AG09309 (cell line): ENCODE data around the gene LIPF.
A peak's percentile ranks its signal among the peaks of the same experiment; 100 is the strongest.

ENCODE experiments used
- DNase-seq: peaks from one replicate; pipeline ENCODE4 v3.0.0-alpha.2; 2010; ENCODE audit warnings: low read depth
- H3K4me3 ChIP-seq: 2 replicates; pipeline ENCODE4 v1.5.1; 2011; ENCODE audit warnings: mild to moderate bottlenecking, low read depth, low read length, moderate library complexity; ENCODE audit not compliant: control insufficient read depth
- CTCF ChIP-seq: IDR thresholded peaks from 2 replicates; pipeline ENCODE4 v1.5.1; 2011; ENCODE audit warnings: mild to moderate bottlenecking, low read depth, low read length, inconsistent platforms; ENCODE audit not compliant: insufficient read depth, control insufficient read depth; ENCODE audit errors: missing control alignments

Gene LIPF

DNA sequence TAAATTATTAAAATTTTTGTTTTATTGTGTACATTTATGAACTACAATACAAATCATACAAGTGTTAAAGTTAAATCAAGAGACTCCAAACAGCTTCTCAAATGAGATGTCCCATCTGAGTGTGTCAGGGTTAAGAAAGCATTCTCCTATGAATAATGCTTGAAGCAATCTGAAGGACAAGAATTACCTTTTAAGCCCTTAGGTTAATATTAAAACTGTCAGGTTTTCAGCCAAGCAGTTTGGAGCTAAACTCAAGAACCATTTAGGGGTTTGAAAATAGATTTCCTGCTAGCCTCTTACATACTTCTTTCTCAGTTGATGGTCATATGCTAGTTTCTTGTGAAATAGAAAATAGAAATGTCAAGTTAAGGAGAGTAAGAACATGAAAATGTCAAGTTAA lies 39.4 kb upstream of the LIPF start:
- H3K4me3 ChIP-seq: no peak overlapping the region
- TF ChIP-seq CTCF: no peak
- DNase-seq: no peak

DNA sequence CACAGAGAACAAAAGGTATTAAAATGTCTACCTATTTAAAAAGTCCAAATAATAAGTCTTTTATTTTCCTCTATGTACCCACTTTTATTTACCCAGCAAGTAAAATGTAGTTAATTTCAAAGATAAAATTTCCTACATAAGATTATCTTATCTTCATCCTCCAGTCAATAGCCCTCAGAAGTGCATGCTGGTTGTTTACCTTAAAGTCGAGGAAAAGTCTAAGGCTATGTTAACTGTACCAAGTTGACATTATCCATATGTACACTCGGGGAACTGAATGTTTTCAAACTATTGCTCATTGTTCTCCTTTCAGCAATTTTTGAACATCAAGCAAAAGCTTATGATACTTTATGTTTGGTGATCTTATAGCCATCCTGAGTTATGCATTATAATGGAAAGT lies 24.1 kb upstream of the LIPF start:
- TF ChIP-seq CTCF: no peak
- DNase-seq: no peak
- no peak overlapping the region for H3K4me3 ChIP-seq

- no peak for DNase-seq
- no peak for TF ChIP-seq CTCF
- H3K4me3 ChIP-seq: no peak overlapping the region
These were observed 22.0 kb upstream of the LIPF start for GRCh38 chr10:88642209-88642608.

GRCh38 chr10:88642963-88643362 lies 21.3 kb upstream of the LIPF start:
- H3K4me3 ChIP-seq: no peak overlapping the region
- no peak for DNase-seq
- no peak for TF ChIP-seq CTCF

DNA sequence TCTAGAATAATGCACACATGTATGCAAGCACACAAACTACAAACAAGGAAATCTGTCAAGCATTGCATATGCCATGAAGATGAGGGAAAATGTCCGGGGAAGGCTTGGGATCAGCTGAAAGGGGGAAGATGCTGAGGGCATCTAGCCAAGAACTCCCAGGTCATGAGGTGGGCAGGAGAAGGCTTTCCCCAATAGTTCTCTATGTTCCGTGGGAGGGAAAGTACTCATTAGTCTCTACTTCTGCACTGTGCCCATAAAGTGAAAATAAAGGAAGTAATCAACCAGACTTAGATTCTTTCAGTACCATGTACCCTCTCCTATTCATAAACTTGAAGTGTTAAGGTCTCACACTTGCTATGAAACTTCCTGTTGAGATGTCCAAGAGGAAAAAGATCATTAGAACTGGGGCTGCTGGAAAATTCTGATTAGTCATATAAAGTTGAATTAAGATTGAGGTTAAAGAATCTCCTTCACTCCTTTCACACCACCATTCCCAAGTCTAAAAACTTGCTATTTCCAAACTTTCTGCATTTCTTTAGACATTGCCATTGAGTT lies 17.1 kb upstream of the LIPF start:
- no peak for DNase-seq
- H3K4me3 ChIP-seq: no peak overlapping the region
- no peak for TF ChIP-seq CTCF

GRCh38 chr10:88651101-88651551 lies 13.1 kb upstream of the LIPF start:
- TF ChIP-seq CTCF: no peak
- no peak overlapping the region for H3K4me3 ChIP-seq
- peak; percentile 58 for DNase-seq

GRCh38 chr10:88652616-88653015 lies 11.6 kb upstream of the LIPF start:
- TF ChIP-seq CTCF: no peak
- H3K4me3 ChIP-seq: no peak overlapping the region
- DNase-seq: no peak
